Measurements from ENCODE around the gene NR2F6. TPM values are rescaled to one million over a fixed set of nuclear protein-coding genes. Genes with fewer than 3 reads are reported as not detected.

The NR2F6 gene
- total RNA-seq, 4 donors from 2014 or later, result 42.1 to 217 (median 142) TPM

DNA sequence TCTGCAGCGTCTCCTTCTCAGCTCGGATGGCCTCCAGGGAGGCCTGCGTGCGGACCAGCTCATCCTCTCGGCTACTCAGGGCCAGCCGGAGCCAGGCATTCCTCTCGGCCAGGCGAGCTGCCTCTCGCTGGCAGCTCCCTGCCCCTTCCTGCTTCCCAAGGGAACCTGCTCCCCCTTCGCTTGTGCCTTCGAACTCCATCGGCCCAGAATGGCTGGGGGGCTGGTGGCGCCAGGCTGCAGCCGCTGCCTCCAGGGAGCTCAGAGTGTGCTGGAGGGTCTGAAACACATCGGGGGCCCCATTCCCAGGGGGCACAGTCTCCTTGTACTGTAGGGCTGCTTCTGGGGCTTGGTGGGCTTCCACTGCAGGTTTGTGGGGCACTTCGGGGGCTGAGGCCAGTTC, 16.8 kb upstream of the NR2F6 start:
- Histone ChIP-seq H3K4me3 (no peak overlapping the region), H3K27ac (no peak overlapping the region), H3K27me3 (no peaks in the 10 kb centered on the region), H3K9me3 (no peaks in the 10 kb centered on the region), H3K36me3 (no peaks in the 10 kb centered on the region), H3K4me1 (no peaks in the 10 kb centered on the region)
- DNase-seq, result no peak
- TF ChIP-seq POLR2A (IDR thresholded peaks at IDR 0.05), result no peak
- TF ChIP-seq, protein P1, sequence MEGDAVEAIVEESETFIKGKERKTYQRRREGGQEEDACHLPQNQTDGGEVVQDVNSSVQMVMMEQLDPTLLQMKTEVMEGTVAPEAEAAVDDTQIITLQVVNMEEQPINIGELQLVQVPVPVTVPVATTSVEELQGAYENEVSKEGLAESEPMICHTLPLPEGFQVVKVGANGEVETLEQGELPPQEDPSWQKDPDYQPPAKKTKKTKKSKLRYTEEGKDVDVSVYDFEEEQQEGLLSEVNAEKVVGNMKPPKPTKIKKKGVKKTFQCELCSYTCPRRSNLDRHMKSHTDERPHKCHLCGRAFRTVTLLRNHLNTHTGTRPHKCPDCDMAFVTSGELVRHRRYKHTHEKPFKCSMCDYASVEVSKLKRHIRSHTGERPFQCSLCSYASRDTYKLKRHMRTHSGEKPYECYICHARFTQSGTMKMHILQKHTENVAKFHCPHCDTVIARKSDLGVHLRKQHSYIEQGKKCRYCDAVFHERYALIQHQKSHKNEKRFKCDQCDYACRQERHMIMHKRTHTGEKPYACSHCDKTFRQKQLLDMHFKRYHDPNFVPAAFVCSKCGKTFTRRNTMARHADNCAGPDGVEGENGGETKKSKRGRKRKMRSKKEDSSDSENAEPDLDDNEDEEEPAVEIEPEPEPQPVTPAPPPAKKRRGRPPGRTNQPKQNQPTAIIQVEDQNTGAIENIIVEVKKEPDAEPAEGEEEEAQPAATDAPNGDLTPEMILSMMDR (IDR thresholded peaks at IDR 0.05), result no peak

DNA sequence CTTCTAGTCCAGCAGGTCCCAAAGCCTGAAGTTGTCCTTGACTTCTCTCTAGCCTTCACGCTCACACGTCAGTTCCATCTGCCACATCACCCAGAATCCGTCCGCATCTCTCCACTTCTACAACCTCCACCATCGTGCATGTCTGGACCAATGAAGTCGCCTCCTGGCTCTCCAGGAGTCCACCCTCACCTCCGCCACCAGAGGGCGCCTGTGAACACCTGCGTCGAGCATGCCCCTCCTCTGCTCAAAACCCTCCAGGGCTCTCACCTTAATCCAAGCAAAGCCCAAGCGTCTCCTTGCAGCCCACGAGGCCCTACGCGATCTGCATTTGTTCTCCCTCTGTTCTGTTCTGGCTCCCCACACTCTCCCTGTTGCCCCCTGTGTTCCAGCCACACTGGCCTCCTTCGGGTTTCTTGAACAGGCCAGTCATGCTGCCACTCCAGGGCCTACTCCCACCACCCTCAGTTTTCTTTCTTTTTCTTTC, 15.2 kb upstream of the NR2F6 start:
- H3K9me3 ChIP-seq, result no peaks in the 10 kb centered on the region
- no peak for TF ChIP-seq POLR2A (IDR thresholded peaks at IDR 0.05)
- TF ChIP-seq, protein P1 (IDR thresholded peaks at IDR 0.05), result peak; percentile 87 to 92 (median 89)
- DNase-seq, result peak; percentile 80 to 94 (median 90)

DNA sequence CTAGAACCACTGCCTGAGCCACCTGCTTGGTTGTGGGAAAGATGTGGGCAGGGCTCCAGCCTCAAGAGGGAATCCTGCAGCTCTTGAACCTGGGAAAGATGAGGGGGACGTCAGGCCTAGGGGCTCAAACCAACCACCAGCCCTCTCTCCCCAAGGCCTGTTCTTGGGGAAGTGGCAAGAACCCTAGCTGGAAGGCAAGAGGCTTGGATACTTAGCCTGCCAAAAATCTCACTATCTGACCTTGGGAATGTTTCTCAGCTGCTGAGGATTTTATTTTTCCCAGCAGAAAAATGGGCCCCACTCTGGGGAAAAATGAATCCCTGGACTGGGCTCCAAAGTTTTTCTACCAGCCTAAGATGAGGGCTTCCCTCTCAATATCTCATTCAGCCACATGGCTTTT, 14.2 kb upstream of the NR2F6 start:
- Histone ChIP-seq H3K27ac (no peak overlapping the region), H3K27me3 (no peaks in the 10 kb centered on the region), H3K36me3 (no peaks in the 10 kb centered on the region), H3K4me1 (no peaks in the 10 kb centered on the region), H3K4me3 (no peak overlapping the region), H3K9me3 (no peaks in the 10 kb centered on the region)
- no peak for TF ChIP-seq POLR2A (IDR thresholded peaks at IDR 0.05)
- TF ChIP-seq, protein P1 (IDR thresholded peaks at IDR 0.05), result no peak
- no peak for DNase-seq

More for the DNA sequence above, 15.2 kb upstream of the NR2F6 start:
- H3K36me3 ChIP-seq, result no peaks in the 10 kb centered on the region
- H3K27me3 ChIP-seq, result no peaks in the 10 kb centered on the region
- H3K4me1 ChIP-seq, result no peaks in the 10 kb centered on the region
- H3K27ac ChIP-seq, result no peak overlapping the region
- H3K4me3 ChIP-seq, result no peak overlapping the region

DNA sequence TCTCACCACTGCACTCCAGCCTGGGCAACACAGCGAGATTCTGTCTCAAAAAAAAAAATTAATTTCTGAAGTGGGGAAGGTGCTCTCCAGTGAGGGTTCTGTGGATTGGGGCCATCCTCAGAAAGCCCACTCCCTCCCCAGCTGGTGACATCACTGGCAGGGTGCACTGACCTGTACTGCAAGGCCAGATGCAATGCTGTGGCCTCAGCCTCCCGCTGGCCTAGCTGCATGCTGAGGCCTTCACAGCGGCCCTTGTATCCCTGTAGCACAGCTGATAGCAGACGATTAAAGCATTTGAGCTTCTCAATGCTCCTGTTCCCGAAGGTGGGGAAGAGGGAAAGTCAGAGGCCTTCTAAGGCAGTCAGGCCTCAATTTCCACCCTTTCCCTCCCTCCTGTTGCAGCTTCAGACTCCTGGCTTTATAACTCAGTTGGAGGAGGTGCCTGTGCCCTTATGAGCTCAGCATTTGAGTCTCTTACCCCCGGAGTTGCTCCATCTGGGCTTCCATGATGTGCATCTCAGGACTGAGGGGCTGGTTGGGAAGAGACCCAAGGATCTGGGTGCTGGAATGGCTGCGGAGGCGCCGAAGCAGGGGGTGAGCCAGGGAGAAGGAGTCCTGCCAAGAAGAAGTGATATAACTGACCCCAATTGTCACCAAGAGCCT, 13.5 kb upstream of the NR2F6 start:
- no peaks in the 10 kb centered on the region for H3K27me3 ChIP-seq
- no peak for TF ChIP-seq POLR2A (IDR thresholded peaks at IDR 0.05)
- TF ChIP-seq, protein P1 (IDR thresholded peaks at IDR 0.05), result no peak
- H3K4me1 ChIP-seq, result no peaks in the 10 kb centered on the region
- DNase-seq, result no peak
- no peak overlapping the region for H3K4me3 ChIP-seq
- H3K9me3 ChIP-seq, result no peaks in the 10 kb centered on the region
- no peak overlapping the region for H3K27ac ChIP-seq
- no peaks in the 10 kb centered on the region for H3K36me3 ChIP-seq

DNA sequence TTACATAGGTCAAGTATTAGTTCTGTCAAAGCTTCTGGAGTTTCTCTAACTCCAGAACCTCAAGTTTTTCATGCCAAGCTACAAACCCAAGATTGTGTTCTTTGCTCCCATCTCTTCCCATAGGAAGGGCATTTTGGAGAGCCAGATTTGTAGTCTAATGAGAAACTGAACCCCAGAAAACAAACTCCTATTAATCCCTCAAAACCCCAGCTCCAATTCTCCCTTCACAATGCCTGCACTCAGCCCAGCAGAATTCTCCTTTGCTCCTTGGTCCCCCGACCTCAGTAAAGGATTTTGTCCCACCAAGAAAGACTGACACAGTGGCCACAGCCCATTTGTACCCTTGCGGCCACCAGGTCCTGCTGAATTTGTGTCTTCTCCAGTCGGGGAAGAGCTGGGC, 10.4 kb upstream of the NR2F6 start:
- no peaks in the 10 kb centered on the region for H3K4me1 ChIP-seq
- H3K4me3 ChIP-seq, result no peak overlapping the region
- TF ChIP-seq, protein P1 (IDR thresholded peaks at IDR 0.05), result no peak
- no peak for TF ChIP-seq POLR2A (IDR thresholded peaks at IDR 0.05)
- no peaks in the 10 kb centered on the region for H3K9me3 ChIP-seq
- no peak overlapping the region for H3K27ac ChIP-seq
- no peak for DNase-seq
- no peaks in the 10 kb centered on the region for H3K36me3 ChIP-seq
- no peaks in the 10 kb centered on the region for H3K27me3 ChIP-seq

All from Peyer's patch (tissue), 4 donors.